ENCODE measurements around the gene C19orf18.

The C19orf18 gene

GRCh38 chr19:58001895-58002369, 27.6 kb upstream of the C19orf18 start:
- peak; percentile 5 for DNase-seq (ENCODE audit: low spot score)
- CTCF ChIA-PET = interaction anchor here (0.6 kb wide), 1 partner anchor 215 kb away, joined by 4 read pairs; no protein-coding TSS in a partner anchor
- POLR2A ChIA-PET (ENCODE audit: low non-redundant PET) = no interaction called here
- peak overlapping the region; percentile 82 for H3K27ac ChIP-seq
- TF ChIP-seq CTCF (conservative IDR thresholded peaks at IDR 0.05; ENCODE audit: low read depth) = no peak

GRCh38 chr19:58000677-58001076, 26.3 kb upstream of the C19orf18 start:
- no peak for DNase-seq (ENCODE audit: low spot score)
- CTCF ChIA-PET = no interaction called here

GRCh38 chr19:57992841-57993240, 18.5 kb upstream of the C19orf18 start:
- TF ChIP-seq CTCF (conservative IDR thresholded peaks at IDR 0.05; ENCODE audit: low read depth) = no peak
- ChIA-PET CTCF (no interaction called here), POLR2A (ENCODE audit: low non-redundant PET) (no interaction called here)
- no peak for DNase-seq (ENCODE audit: low spot score)
- H3K27ac ChIP-seq = no peak overlapping the region

More at GRCh38 chr19:58000677-58001076, 26.3 kb upstream of the C19orf18 start:
- H3K27ac ChIP-seq = no peak overlapping the region
- TF ChIP-seq CTCF (conservative IDR thresholded peaks at IDR 0.05; ENCODE audit: low read depth) = no peak
- POLR2A ChIA-PET (ENCODE audit: low non-redundant PET) = no interaction called here

- no peak for TF ChIP-seq CTCF (conservative IDR thresholded peaks at IDR 0.05; ENCODE audit: low read depth)
- no peak for DNase-seq (ENCODE audit: low spot score)
- ChIA-PET CTCF (no interaction called here), POLR2A (ENCODE audit: low non-redundant PET) (no interaction called here)
- no peak overlapping the region for H3K27ac ChIP-seq
Measured at GRCh38 chr19:57978586-57979289, 4.4 kb upstream of the C19orf18 start.

GRCh38 chr19:57964761-57965160, 9.6 kb downstream of the C19orf18 start:
- TF ChIP-seq CTCF (conservative IDR thresholded peaks at IDR 0.05; ENCODE audit: low read depth) = no peak
- CTCF ChIA-PET = no interaction called here
- no peak for DNase-seq (ENCODE audit: low spot score)
- no peak overlapping the region for H3K27ac ChIP-seq
- POLR2A ChIA-PET (ENCODE audit: low non-redundant PET) = no interaction called here

GRCh38 chr19:57961785-57962184, 12.5 kb downstream of the C19orf18 start:
- CTCF ChIA-PET = interaction anchor here (0.8 kb wide), 1 partner anchor 143 kb away, joined by 4 read pairs; no protein-coding TSS in a partner anchor
- H3K27ac ChIP-seq = no peak overlapping the region
- no peak for DNase-seq (ENCODE audit: low spot score)
- no peak for TF ChIP-seq CTCF (conservative IDR thresholded peaks at IDR 0.05; ENCODE audit: low read depth)
- POLR2A ChIA-PET (ENCODE audit: low non-redundant PET) = no interaction called here

Measured in RWPE1 (cell line).